MCF 10A (cell line): ENCODE measurements around the gene TUBGCP5. TPM values are rescaled to one million over a fixed set of nuclear protein-coding genes. Genes with fewer than 3 reads are reported as not detected.
"Not testable (repeated sequence)": the region's sequence is repeated elsewhere in the genome, so short reads cannot be mapped to it uniquely, and the experiment has no call there.

Experiments used
- BruUV-seq: library from RNA; stranded (reverse); fragments of 400-500 nt; replicated peaks from 2 replicates; lab custom pipeline; 2021; lab: Mats Ljungman, UMichigan
- CTCF ChIA-PET: fragments of 300-600 bp; sonication (Branson Sonifier 250); formaldehyde crosslinking; extraction: SDS; loops from one replicate; lab custom pipeline; 2021; ENCODE audit warnings: antibody characterized with exemption, inconsistent platforms; lab: Yijun Ruan, JAX
- POLR2A ChIA-PET: fragments of 300-600, 350-650 bp; sonication (Branson Sonifier 250); formaldehyde crosslinking; extraction: SDS; loops from one replicate; lab custom pipeline; 2020; ENCODE audit warnings: antibody characterized with exemption, inconsistent platforms; lab: Yijun Ruan, JAX
- DNase-seq: peaks from one replicate; pipeline ENCODE4 v3.0.0-alpha.2; 2018; ENCODE audit not compliant: unreplicated experiment
- H3K27ac Mint-ChIP-seq: one replicate; pipeline ENCODE4 v1.8.0; 2022; ENCODE audit warnings: mild to moderate bottlenecking, low read depth, mixed read lengths; ENCODE audit not compliant: unreplicated experiment
- H3K27me3 Mint-ChIP-seq: one replicate; pipeline ENCODE4 v1.8.0; 2022; ENCODE audit warnings: mixed read lengths; ENCODE audit not compliant: insufficient read depth, unreplicated experiment
- H3K36me3 Mint-ChIP-seq: one replicate; pipeline ENCODE4 v1.8.0; 2022; ENCODE audit warnings: mild to moderate bottlenecking, moderate library complexity, mixed read lengths; ENCODE audit not compliant: insufficient read depth, unreplicated experiment
- H3K4me1 Mint-ChIP-seq: one replicate; pipeline ENCODE4 v1.8.0; 2022; ENCODE audit warnings: mixed read lengths; ENCODE audit not compliant: insufficient read depth, unreplicated experiment
- H3K4me3 Mint-ChIP-seq: one replicate; pipeline ENCODE4 v1.8.0; 2022; ENCODE audit warnings: mild to moderate bottlenecking, moderate library complexity, mixed read lengths; ENCODE audit not compliant: unreplicated experiment
- H3K9me3 Mint-ChIP-seq: one replicate; pipeline ENCODE4 v1.8.0; 2022; ENCODE audit warnings: mixed read lengths; ENCODE audit not compliant: unreplicated experiment
- CTCF ChIP-seq: fragments of 200-600 bp; IDR thresholded peaks from one replicate; pipeline ENCODE4 v1.8.0; 2022; ENCODE audit warnings: antibody characterized with exemption, mild to moderate bottlenecking; ENCODE audit not compliant: unreplicated experiment
- intact Hi-C: fragments of 100-400 bp; cut with micrococcal nuclease; formaldehyde crosslinking; loops from 2 replicates; pipeline ENCODE4 v1.14.1; 2022
- total RNA-seq: library from RNA; stranded (reverse); gene quantifications from 2 replicates; pipeline ENCODE4 v1.2.3, GENCODE V29; 2022

The TUBGCP5 gene
- total RNA-seq, 1 experiment from 2014 or later, result 15.7 TPM

- Mint-ChIP-seq H3K36me3 (peaks cover 6% of the 10 kb centered on the region), H3K4me3 (no peak overlapping the region), H3K27me3 (peaks cover 38% of the 10 kb centered on the region), H3K27ac (no peak overlapping the region), H3K9me3 (no peaks in the 10 kb centered on the region), H3K4me1 (no peaks in the 10 kb centered on the region)
- no peak for DNase-seq
- intact Hi-C loops, result no loop called here
- ChIA-PET CTCF (no interaction called here), POLR2A (no interaction called here)
- no peak for TF ChIP-seq CTCF
- BruUV-seq, result no TSS peak
These were observed 11.3 kb upstream of the TUBGCP5 start for GRCh38 chr15:23050708-23051107.

GRCh38 chr15:23049984-23050628 is 10.7 kb upstream of the TUBGCP5 start:
- H3K27ac Mint-ChIP-seq, result no peak overlapping the region
- TF ChIP-seq CTCF, result no peak
- ChIA-PET CTCF (no interaction called here), POLR2A (no interaction called here)
- no TSS peak for BruUV-seq
- H3K9me3 Mint-ChIP-seq, result no peaks in the 10 kb centered on the region
- intact Hi-C loops, result no loop called here
- peaks cover 6% of the 10 kb centered on the region for H3K36me3 Mint-ChIP-seq
- peaks cover 32% of the 10 kb centered on the region for H3K27me3 Mint-ChIP-seq
- no peak for DNase-seq
- no peak overlapping the region for H3K4me3 Mint-ChIP-seq
- no peaks in the 10 kb centered on the region for H3K4me1 Mint-ChIP-seq

- H3K9me3 Mint-ChIP-seq, H3K4me1 Mint-ChIP-seq, POLR2A ChIA-PET, H3K4me3 Mint-ChIP-seq, BruUV-seq, H3K36me3 Mint-ChIP-seq, H3K27ac Mint-ChIP-seq, DNase-seq, intact Hi-C loops, CTCF ChIA-PET: not testable (repeated sequence)
- peaks cover 27% of the 10 kb centered on the region for H3K27me3 Mint-ChIP-seq
These were observed 9.4 kb upstream of the TUBGCP5 start for GRCh38 chr15:23048572-23049282.

- POLR2A ChIA-PET, H3K27ac Mint-ChIP-seq, intact Hi-C loops, BruUV-seq, H3K9me3 Mint-ChIP-seq, H3K27me3 Mint-ChIP-seq, H3K4me1 Mint-ChIP-seq, H3K4me3 Mint-ChIP-seq, DNase-seq, H3K36me3 Mint-ChIP-seq: not testable (repeated sequence)
- CTCF ChIA-PET, result interaction anchor here (0.6 kb wide), 1 partner anchor 379 kb away, joined by 3 read pairs; no protein-coding TSS in a partner anchor
These were observed 4.6 kb upstream of the TUBGCP5 start for GRCh38 chr15:23043987-23044386.

GRCh38 chr15:23043535-23043934 is 4.2 kb upstream of the TUBGCP5 start:
- DNase-seq, intact Hi-C loops, POLR2A ChIA-PET, H3K27ac Mint-ChIP-seq, H3K36me3 Mint-ChIP-seq, BruUV-seq, H3K9me3 Mint-ChIP-seq, H3K4me3 Mint-ChIP-seq, H3K27me3 Mint-ChIP-seq, H3K4me1 Mint-ChIP-seq: not testable (repeated sequence)
- CTCF ChIA-PET, result interaction anchor here (0.6 kb wide), 1 partner anchor 379 kb away, joined by 3 read pairs; no protein-coding TSS in a partner anchor

GRCh38 chr15:23041736-23042135 is 2.4 kb upstream of the TUBGCP5 start:
- H3K4me3 Mint-ChIP-seq, BruUV-seq, POLR2A ChIA-PET, H3K36me3 Mint-ChIP-seq, H3K27me3 Mint-ChIP-seq, H3K9me3 Mint-ChIP-seq, H3K27ac Mint-ChIP-seq, DNase-seq, intact Hi-C loops, H3K4me1 Mint-ChIP-seq: not testable (repeated sequence)
- CTCF ChIA-PET, result interaction anchor here (0.6 kb wide), 1 partner anchor 42 kb away, joined by 3 read pairs; no protein-coding TSS in a partner anchor
